ENCODE measurements around the gene MEF2C.

GRCh38 chr5:88820581-88820980 lies 62.4 kb downstream of the MEF2C start:
- no peak for TF ChIP-seq CTCF (IDR thresholded peaks at IDR 0.05)
- TF ChIP-seq EP300 (IDR thresholded peaks at IDR 0.05; ENCODE audit: low read depth) = no peak
- no peak for TF ChIP-seq POLR2AphosphoS5 (IDR thresholded peaks at IDR 0.05)
- TF ChIP-seq POLR2A (IDR thresholded peaks at IDR 0.05) = no peak
